ENCODE data around the gene GUCY2C.

Gene GUCY2C

DNA sequence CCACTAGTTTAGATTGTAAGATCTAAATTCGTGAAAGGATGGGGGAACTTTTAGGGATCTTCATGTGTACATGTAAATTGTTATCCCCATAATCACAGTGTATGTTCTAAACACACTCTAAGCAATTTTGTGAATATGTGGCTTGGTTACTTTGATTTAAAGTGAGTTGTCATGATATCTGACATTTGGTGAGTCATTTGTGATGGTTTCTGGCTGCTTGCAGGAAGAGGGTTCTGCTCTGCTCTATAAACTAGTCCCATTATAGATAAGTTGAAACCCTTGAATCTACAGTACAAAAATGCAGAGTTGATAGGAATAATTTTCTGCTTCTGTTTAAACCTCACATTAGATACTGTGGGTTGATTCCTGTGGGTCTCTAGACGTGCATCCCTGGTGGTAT lies 14.8 kb downstream of the GUCY2C start:
- no peak for DNase-seq (ENCODE audit: low spot score)

DNA sequence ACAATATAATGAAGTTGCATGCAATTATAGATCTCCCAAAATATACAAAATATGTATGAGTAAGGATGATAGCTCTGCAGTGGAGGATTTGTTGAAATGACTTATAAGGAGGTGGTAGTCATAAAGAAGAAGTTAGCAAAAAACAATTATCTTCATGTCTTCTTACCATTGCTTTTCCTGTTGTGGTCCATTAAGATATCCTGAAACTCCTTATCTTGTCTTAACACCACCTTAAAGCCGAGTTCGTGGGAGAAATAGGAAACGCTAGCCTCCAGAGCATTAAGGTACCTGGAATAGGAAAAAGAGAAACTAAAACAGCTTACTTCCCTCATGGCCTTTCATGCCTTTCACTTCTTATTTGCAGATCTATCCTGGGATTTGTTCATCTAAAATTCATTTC lies 15.2 kb downstream of the GUCY2C start:
- no peak for DNase-seq (ENCODE audit: low spot score)

- DNase-seq (ENCODE audit: low spot score) = no peak
These were observed 17.8 kb downstream of the GUCY2C start for GRCh38 chr12:14678547-14679150.

GRCh38 chr12:14668591-14668990 lies 27.8 kb downstream of the GUCY2C start:
- DNase-seq (ENCODE audit: low spot score) = no peak

- DNase-seq (ENCODE audit: low spot score) = no peak
These were observed 30.7 kb downstream of the GUCY2C start for GRCh38 chr12:14665354-14666348.

GRCh38 chr12:14664434-14665023 lies 31.9 kb downstream of the GUCY2C start:
- DNase-seq (ENCODE audit: low spot score) = no peak

- no peak for DNase-seq (ENCODE audit: low spot score)
These were observed 33.4 kb downstream of the GUCY2C start for GRCh38 chr12:14663002-14663401.

GRCh38 chr12:14656846-14657245 lies 39.6 kb downstream of the GUCY2C start:
- no peak for DNase-seq (ENCODE audit: low spot score)

DNA sequence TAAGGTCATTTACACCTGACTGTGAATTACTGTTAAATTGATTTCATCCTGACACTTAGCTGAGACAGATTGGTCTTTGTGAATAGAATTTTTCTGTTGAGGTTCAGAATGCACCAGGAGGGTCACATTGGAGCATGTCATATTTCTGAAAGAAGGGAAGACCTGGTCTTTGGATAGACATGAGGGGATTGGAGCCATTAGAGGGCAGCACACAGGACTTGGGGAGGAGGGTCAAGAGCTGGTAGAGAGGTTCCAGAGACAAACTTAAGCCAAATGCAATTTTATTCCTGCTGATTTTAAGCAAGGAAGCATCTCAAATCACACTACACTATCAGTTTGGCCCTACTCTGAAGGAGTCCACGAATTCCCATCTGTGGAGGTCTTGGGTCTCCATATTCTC lies 41.1 kb downstream of the GUCY2C start:
- no peak for DNase-seq (ENCODE audit: low spot score)

- DNase-seq (ENCODE audit: low spot score) = no peak
These were observed 41.6 kb downstream of the GUCY2C start for GRCh38 chr12:14654842-14655241.

DNA sequence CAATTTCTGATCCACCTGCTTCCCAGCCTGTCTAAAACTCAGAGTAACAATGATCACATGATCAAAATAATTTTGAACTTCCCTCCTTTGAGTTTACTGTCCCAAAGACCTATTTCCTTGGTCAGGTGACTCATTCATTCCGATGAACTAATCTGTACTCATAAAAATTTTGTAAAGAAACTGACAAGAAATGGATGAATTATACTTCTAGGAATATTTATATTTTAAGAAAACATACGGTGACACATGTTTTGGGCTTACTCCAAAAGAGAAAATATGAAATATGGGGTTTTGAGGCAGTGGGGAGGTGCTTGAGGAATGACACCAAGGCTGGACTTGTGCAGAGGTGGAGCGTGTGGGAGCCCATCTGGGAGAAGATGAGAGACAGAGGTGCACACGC lies 42.0 kb downstream of the GUCY2C start:
- no peak for DNase-seq (ENCODE audit: low spot score)

- DNase-seq (ENCODE audit: low spot score) = no peak
These were observed 43.9 kb downstream of the GUCY2C start for GRCh38 chr12:14652483-14652882.

DNA sequence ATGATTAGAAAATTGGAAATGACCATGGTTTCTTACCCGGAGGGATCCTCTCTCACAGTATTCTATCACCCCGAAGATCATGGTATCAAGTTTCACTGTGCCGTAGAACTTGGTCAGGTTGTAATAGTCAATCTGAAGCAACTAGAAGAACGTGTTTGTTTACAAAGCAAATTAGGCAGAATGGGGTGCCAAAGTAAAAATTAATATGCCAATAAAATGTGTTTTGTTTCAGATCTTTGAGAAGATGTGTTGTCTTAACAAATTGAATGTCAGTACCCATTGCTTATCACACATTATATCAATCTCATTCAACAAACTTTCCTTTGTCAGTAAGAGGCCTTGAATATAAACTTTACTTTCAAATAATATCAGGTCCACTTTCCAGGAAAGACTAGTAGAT lies 45.0 kb downstream of the GUCY2C start:
- DNase-seq (ENCODE audit: low spot score) = no peak

DNA sequence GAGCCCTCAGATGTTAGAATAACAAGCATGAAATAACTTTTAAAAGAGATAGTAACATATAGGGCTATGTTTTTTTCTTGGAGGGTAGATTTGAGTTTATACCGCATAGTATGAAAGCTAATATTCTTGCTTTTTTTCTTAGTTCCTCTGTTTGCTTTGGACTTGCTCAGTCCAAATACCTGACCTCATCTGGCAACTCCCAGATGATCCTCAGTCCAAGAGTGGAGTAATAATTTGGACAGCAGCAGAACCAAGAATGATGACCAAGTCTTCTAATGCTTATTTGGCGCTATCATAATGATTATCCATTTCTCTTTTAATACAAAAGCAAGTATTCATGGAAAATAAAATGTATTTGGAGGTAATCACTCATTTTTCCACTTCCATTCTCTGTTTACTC lies 45.6 kb downstream of the GUCY2C start:
- DNase-seq (ENCODE audit: low spot score) = no peak

GRCh38 chr12:14647028-14647750 lies 49.2 kb downstream of the GUCY2C start:
- no peak for DNase-seq (ENCODE audit: low spot score)

DNA sequence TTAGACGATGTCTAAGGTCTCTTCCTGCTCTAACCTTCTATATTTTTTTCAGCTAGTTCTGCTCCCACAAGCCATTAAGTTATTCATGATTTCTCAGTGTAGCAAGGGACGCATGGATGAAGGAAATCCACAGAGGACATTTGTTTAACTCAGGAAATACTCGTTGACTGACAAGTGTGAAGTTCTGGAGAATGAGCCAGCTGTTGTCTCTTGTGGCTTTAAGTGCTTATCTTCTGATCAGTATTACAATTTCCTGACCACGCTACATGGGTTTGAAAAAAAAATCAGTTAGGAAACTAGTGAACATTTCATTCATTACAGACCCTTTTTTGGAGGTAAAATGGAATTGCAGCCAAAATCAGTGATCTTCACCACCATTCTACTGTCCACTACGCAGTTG lies 53.1 kb downstream of the GUCY2C start:
- no peak for DNase-seq (ENCODE audit: low spot score)

GRCh38 chr12:14638066-14638465 lies 58.3 kb downstream of the GUCY2C start:
- DNase-seq (ENCODE audit: low spot score) = no peak

- no peak for DNase-seq (ENCODE audit: low spot score)
These were observed 60.6 kb downstream of the GUCY2C start for GRCh38 chr12:14635776-14636175.

DNA sequence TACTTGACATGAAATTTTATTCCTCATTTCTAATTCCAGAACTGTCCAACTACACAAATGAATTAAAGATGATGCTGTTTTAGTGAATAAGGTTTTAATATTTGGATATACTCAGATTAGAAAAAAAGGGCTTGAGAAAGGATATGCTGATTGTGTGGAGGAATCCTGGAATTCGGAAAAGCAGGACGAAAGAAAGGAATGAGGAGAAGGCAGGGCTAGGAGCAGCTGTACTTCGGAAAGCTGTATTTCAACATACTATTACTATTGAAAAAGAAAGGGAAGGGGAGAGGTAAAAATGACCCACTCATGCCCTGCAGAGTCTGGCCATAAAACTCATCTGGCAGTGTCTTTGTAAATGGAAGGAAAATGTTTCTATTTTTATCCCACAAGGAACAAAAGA lies 65.6 kb downstream of the GUCY2C start:
- no peak for DNase-seq (ENCODE audit: low spot score)

- DNase-seq (ENCODE audit: low spot score) = peak; percentile 81
These were observed 66.3 kb downstream of the GUCY2C start for GRCh38 chr12:14629832-14630710.

GRCh38 chr12:14628771-14629170 lies 67.6 kb downstream of the GUCY2C start:
- no peak for DNase-seq (ENCODE audit: low spot score)

Measured in ecto neural progenitor cell (in vitro differentiated cells).